ENCODE results near the gene VPS8.

VPS8 gene

GRCh38 chr3:184812662-184813042 is 686 bp downstream of the VPS8 start:
- DNase-seq = peak in 10 of 56 donors; percentile 1 to 31 (median 11)

GRCh38 chr3:184813357-184813756 is 1.4 kb downstream of the VPS8 start:
- no peak for DNase-seq

- no peak for DNase-seq
These were observed 2.2 kb downstream of the VPS8 start for GRCh38 chr3:184814214-184814613.

- no peak for DNase-seq
These were observed 3.3 kb downstream of the VPS8 start for GRCh38 chr3:184815046-184815930.

- no peak for DNase-seq
These were observed 4.6 kb downstream of the VPS8 start for GRCh38 chr3:184816614-184817013.

- DNase-seq = no peak
These were observed 8.6 kb downstream of the VPS8 start for GRCh38 chr3:184820525-184820924.

GRCh38 chr3:184821034-184821433 is 9.1 kb downstream of the VPS8 start:
- no peak for DNase-seq

- DNase-seq = no peak
These were observed 10.1 kb downstream of the VPS8 start for GRCh38 chr3:184822081-184822480.

GRCh38 chr3:184822654-184823053 is 10.7 kb downstream of the VPS8 start:
- no peak for DNase-seq

- no peak for DNase-seq
These were observed 12.0 kb downstream of the VPS8 start for GRCh38 chr3:184823990-184824389.

- no peak for DNase-seq
These were observed 13.3 kb downstream of the VPS8 start for GRCh38 chr3:184825121-184825820.

GRCh38 chr3:184827572-184827971 is 15.6 kb downstream of the VPS8 start:
- no peak for DNase-seq

- no peak for DNase-seq
These were observed 20.1 kb downstream of the VPS8 start for GRCh38 chr3:184832044-184832443.

- no peak for DNase-seq
These were observed 20.9 kb downstream of the VPS8 start for GRCh38 chr3:184832903-184833302.

- no peak for DNase-seq
These were observed 24.3 kb downstream of the VPS8 start for GRCh38 chr3:184836090-184836822.

- DNase-seq = no peak
These were observed 30.5 kb downstream of the VPS8 start for GRCh38 chr3:184842433-184842832.

GRCh38 chr3:184845819-184846218 is 33.9 kb downstream of the VPS8 start:
- no peak for DNase-seq

GRCh38 chr3:184846496-184846895 is 34.5 kb downstream of the VPS8 start:
- DNase-seq = no peak

- DNase-seq = no peak
These were observed 37.0 kb downstream of the VPS8 start for GRCh38 chr3:184848934-184849333.

GRCh38 chr3:184850201-184850600 is 38.2 kb downstream of the VPS8 start:
- no peak for DNase-seq

- DNase-seq = no peak
These were observed 45.1 kb downstream of the VPS8 start for GRCh38 chr3:184857099-184857498.

- no peak for DNase-seq
These were observed 52.0 kb downstream of the VPS8 start for GRCh38 chr3:184864000-184864399.

All from nucleus accumbens (tissue), 56 donors.